B cell (primary cell): ENCODE measurements around the gene MYH1.

Experiments
- EZH2 ChIP-seq: IDR thresholded peaks from 2 replicates; pipeline ENCODE4 v1.6.1; 2012; ENCODE audit warnings: borderline replicate concordance, low read depth, mild to moderate bottlenecking, moderate library complexity, low read length; ENCODE audit not compliant: insufficient read depth, poor library complexity, severe bottlenecking
- TF ChIP-seq, protein P1 (sequence below): fragments of 200-600 bp; IDR thresholded peaks from one replicate; pipeline ENCODE4 v1.8.0; 2022; ENCODE audit warnings: antibody characterized with exemption, mild to moderate bottlenecking

DNA sequence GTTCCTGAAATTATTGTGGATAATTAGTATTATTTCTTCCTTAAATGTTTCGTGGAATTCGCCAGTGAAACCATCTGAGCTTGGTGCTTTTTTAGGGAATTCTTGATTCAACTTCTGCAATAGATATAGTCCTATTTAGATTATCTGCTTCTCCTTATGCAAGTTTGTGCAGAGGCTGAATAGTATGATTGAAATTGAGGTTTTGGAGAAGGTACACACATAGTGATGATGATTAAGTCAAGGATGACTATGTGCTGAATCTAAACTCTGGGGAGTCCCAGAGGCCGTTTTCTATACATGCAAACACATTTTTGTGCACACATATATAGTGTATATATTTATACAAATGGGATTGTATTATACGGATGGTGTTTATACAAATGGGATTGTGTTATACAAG is 43.8 kb downstream of the MYH1 start:
- TF ChIP-seq, protein P1, sequence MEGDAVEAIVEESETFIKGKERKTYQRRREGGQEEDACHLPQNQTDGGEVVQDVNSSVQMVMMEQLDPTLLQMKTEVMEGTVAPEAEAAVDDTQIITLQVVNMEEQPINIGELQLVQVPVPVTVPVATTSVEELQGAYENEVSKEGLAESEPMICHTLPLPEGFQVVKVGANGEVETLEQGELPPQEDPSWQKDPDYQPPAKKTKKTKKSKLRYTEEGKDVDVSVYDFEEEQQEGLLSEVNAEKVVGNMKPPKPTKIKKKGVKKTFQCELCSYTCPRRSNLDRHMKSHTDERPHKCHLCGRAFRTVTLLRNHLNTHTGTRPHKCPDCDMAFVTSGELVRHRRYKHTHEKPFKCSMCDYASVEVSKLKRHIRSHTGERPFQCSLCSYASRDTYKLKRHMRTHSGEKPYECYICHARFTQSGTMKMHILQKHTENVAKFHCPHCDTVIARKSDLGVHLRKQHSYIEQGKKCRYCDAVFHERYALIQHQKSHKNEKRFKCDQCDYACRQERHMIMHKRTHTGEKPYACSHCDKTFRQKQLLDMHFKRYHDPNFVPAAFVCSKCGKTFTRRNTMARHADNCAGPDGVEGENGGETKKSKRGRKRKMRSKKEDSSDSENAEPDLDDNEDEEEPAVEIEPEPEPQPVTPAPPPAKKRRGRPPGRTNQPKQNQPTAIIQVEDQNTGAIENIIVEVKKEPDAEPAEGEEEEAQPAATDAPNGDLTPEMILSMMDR: no peak
- no peak for TF ChIP-seq EZH2
